ENCODE data around the gene GID4. TPM values are rescaled to one million over a fixed set of nuclear protein-coding genes. Genes with fewer than 3 reads are reported as not detected.

Gene GID4
- total RNA-seq, 1 experiment from 2014 or later, result 4.4 TPM

DNA sequence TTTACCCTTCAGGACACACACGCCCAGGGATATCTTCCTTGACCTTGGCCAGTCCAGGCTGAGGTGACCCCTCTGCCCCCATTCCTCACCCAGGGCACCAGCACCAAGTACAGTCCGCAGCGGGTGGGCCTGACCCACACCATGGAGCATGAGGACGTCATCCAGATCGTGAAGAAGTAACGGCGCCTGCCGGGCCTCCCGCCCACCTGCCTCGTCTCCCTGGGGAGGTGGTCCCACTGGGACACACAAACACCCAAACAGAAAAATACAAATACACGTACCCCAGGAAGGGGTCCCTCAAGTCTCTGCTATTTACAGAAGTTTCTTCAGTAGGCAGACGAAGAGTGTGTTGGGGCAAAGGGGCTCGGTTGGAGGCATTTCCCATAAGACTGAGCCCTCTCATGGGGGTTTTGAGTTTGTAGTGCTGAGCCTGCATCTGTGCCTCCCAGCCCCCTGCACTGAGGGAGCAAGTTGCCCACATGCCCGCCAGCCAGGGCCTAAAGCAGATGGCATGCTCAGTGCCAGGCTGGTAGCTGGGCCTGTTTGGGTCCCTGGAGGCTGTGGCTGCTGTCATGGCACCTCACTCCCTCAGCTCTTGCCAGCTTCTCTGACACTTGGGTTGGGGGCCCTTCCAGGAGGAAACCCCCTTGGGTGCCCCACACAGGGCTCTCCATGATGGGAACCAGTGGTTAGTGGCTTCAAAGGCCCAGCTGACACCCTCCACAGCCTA lies 68.0 kb downstream of the GID4 start:
- DNase-seq (ENCODE audit: low read depth in 1 of 2, low spot score in 2 of 2), result no peak
- Histone ChIP-seq H3K27ac (no peak overlapping the region), H3K9me3 (replicated peaks) (no peaks in the 10 kb centered on the region), H3K36me3 (peaks cover 28% of the 10 kb centered on the region), H3K4me3 (no peak overlapping the region), H3K27me3 (replicated peaks) (no peaks in the 10 kb centered on the region), H3K4me1 (replicated peaks) (no peaks in the 10 kb centered on the region)

DNA sequence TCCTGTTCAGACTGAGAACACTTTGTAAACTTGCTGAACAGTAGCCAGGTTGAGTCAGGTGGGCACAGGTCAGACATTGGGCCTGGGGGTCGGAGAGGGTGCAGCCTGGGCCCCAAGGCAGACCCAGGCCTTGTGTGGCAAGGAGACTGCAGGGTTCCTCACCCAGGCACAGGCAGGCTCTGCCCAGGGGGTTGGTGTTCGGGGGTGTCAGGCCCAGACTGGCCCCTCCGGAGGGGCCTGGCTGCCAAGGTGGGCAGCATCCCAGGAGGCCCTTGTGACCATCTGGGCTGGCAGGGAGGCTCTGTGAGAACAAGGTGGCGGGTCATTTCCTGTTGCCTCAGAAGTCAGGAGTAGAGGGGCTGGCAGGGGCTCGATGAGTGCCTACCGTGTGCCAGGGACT lies 68.8 kb downstream of the GID4 start:
- H3K27ac ChIP-seq, result no peak overlapping the region
- H3K9me3 ChIP-seq (replicated peaks), result no peaks in the 10 kb centered on the region
- no peak for DNase-seq (ENCODE audit: low read depth in 1 of 2, low spot score in 2 of 2)
- no peaks in the 10 kb centered on the region for H3K27me3 ChIP-seq (replicated peaks)
- H3K36me3 ChIP-seq, result peaks cover 25% of the 10 kb centered on the region
- no peaks in the 10 kb centered on the region for H3K4me1 ChIP-seq (replicated peaks)
- H3K4me3 ChIP-seq, result no peak overlapping the region

DNA sequence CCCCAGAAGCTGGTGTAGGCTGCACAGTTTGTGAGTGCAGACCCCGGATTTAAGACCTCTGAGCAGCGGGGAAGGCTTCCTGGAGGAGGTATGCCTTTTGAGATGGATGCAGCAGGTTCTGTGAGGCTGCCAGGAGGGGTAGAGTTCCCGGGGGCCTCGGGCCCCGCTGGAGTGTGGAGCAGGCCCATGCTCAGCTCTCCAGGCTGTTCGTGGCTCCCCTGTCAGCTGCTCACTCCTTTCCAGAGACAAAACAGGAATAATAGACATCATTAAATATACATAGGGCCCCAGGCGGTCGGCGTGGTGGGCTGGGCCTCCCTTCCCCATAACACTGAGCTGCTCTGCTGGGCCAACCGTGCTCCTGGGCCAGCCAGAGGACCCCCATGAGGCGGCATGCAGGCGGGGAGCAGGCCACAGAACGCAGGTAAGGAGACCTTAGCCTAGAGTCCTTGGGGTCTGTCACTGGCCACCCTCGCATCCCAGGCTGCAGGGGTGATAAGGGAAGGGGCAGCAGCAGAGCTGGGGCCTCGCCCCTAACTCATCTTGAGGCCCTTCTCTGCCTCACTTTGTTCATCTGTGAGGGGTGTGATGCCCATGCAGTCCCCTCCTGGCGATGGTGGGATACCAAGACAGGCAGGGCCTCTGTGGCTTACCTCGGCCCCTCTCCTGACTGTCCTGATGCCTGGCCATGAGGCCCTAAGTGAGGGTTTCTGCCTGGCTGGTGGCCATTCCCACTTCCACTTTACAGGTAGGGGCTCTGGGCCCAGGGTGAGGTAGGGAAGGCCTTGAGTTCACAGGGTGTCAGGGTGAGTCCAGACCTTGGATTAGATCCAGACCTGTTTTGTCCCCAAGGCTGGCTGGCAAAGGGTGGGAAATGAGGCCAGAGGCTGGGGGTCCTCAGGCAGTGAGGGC lies 69.4 kb downstream of the GID4 start, which contains the start of gene MYO15A:
Gene MYO15A (plus strand): TSS at position 356 of the 912 bp plus-strand sequence. CDS start 10,045 bp downstream, outside the sequence.
- H3K36me3 ChIP-seq, result peaks cover 20% of the 10 kb centered on the region
- no peaks in the 10 kb centered on the region for H3K9me3 ChIP-seq (replicated peaks)
- no peak within 1 kb of the TSS for H3K27ac ChIP-seq
- H3K4me1 ChIP-seq (replicated peaks), result no peaks in the 10 kb centered on the region
- no peak within 1 kb of the TSS for H3K4me3 ChIP-seq
- no peak for DNase-seq (ENCODE audit: low read depth in 1 of 2, low spot score in 2 of 2)
- H3K27me3 ChIP-seq (replicated peaks), result no peaks in the 10 kb centered on the region

DNA sequence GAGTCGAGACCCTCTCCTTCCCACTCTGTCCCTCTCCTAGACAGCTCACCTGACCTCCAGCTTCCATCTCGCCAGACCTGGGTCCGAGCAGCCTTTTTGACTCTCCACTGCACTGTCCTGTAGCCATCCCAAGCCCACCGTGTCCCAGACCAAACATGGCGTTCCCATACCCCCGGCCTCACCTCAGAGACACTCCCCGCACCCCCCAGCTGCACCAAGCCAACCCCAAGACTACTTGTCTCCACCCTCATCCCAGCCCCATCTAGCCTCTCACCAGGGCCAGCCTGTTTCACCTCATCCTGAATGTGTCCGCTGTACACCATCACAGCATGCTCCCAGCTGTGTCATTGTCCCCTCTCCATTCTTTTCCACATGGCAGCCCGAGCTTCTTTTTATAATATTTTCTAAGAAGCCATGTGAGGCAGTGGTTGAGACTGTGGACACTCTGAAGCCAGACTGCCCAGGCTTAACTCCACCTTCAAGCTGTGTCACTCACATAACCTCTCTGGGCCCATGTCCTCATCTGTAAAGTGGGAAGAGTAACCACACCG lies 70.8 kb downstream of the GID4 start:
- Histone ChIP-seq H3K4me3 (no peak overlapping the region), H3K27me3 (replicated peaks) (no peaks in the 10 kb centered on the region), H3K4me1 (replicated peaks) (no peaks in the 10 kb centered on the region), H3K36me3 (peaks cover 8% of the 10 kb centered on the region), H3K27ac (no peak overlapping the region), H3K9me3 (replicated peaks) (no peaks in the 10 kb centered on the region)
- no peak for DNase-seq (ENCODE audit: low read depth in 1 of 2, low spot score in 2 of 2)

DNA sequence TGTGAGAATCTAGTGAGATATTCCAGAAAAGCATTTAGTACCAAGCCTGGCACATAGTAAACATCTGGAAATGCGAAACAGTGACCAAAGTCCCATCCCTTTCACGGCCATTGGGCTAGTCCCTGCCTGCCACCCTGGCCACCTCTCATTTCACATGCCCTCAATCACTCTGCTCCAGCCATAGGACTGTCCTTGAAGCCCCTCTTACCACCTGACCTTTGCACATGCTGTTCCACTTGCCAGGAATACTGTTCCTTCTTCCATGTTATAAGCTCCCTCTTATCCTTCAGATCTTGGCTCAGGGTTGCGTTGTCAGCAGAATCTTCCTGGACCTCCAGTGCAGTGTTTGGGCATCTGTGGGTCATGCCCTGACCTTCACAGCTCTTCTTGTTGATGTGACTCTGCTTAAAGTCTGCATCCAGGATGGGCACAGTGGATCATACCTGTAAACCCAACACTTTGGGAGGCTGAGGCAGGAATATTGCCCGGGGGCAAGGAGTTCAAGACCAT lies 71.5 kb downstream of the GID4 start:
- H3K36me3 ChIP-seq, result 0 out of 2 replicates have a peak, but pooled peaks cover 4% of the 10 kb centered on the region
- no peaks in the 10 kb centered on the region for H3K9me3 ChIP-seq (replicated peaks)
- no peak for DNase-seq (ENCODE audit: low read depth in 1 of 2, low spot score in 2 of 2)
- H3K27me3 ChIP-seq (replicated peaks), result no peaks in the 10 kb centered on the region
- H3K27ac ChIP-seq, result no peak overlapping the region
- no peaks in the 10 kb centered on the region for H3K4me1 ChIP-seq (replicated peaks)
- no peak overlapping the region for H3K4me3 ChIP-seq

DNA sequence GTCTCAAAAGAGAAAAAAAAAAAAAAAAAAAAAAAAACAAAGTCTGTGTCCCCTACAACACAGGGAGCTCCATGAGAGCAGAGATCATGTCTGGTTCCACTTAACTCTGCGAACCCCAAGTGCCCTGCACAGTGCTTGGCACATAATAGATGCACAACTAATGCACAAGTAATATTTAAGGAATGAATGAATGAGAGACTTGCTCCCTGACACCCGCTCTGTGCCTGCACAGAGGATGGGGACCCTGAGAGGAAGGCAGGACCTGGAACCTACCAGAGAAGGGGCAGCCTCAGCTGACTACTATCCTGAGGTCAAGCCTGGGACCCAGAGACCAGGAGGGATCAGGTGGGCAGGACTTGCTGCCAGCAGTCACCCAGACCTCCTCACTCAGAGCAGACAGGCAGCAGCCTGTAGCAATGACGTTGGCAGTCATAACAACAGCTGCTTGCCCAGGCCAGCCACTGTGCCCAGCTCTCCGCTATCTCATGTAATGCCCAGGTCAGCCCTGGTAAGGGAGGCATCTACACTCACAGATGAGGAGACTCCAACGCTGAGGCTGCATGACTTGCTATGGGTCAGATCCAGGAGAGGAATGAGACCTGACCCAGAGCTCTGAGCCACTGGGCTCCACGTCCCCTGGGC lies 72.2 kb downstream of the GID4 start:
- DNase-seq (ENCODE audit: low read depth in 1 of 2, low spot score in 2 of 2), result no peak
- H3K27me3 ChIP-seq (replicated peaks), result no peaks in the 10 kb centered on the region
- no peaks in the 10 kb centered on the region for H3K9me3 ChIP-seq (replicated peaks)
- no peak overlapping the region for H3K4me3 ChIP-seq
- H3K27ac ChIP-seq, result no peak overlapping the region
- H3K4me1 ChIP-seq (replicated peaks), result no peaks in the 10 kb centered on the region
- H3K36me3 ChIP-seq, result 0 out of 2 replicates have a peak, but pooled peaks cover 4% of the 10 kb centered on the region

DNA sequence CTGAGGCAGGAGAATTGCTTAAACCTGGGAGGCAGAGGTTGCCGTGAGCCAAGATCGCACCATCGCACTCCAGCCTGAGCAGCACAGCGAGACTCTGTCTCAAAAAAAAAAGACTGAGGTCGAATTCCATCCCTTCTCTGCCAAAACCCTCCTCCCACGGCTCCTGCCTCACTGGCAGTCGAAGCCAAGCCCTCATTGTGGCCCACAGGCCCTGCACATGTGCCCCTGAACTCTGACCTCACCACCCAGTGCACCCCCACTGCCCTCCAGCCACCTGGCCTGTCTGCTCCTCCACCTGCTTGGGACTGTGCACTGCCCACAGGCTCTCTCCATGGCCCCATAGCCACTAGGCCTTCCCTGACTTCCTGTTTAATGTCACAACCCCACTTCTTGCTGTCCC lies 76.3 kb downstream of the GID4 start:
- Histone ChIP-seq H3K9me3 (replicated peaks) (peaks cover 15% of the 10 kb centered on the region), H3K27ac (no peak overlapping the region), H3K27me3 (replicated peaks) (no peaks in the 10 kb centered on the region), H3K4me3 (no peak overlapping the region), H3K36me3 (no peaks in the 10 kb centered on the region), H3K4me1 (replicated peaks) (no peaks in the 10 kb centered on the region)
- DNase-seq (ENCODE audit: low read depth in 1 of 2, low spot score in 2 of 2), result no peak

DNA sequence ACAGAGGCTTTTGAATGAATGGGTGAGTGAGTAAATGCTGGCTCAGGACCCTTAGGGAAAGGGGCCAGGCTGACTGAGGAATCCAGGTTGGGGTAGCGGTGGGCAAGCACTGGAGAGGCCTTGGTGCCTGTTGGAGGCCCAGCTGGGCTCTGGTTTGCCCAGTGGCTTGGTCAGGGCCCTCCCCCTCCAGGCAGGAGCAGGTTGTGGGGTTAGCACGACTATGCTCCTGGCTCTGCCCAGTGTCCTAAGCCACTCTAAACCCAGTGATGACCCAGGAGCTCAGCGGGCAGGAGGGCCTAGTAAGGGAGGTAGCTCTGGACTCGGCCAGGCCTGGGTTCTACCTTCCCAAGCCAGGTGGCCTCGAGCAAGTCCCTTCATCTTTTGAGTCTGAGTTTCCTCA lies 76.9 kb downstream of the GID4 start:
- no peaks in the 10 kb centered on the region for H3K36me3 ChIP-seq
- peaks cover 15% of the 10 kb centered on the region for H3K9me3 ChIP-seq (replicated peaks)
- no peaks in the 10 kb centered on the region for H3K27me3 ChIP-seq (replicated peaks)
- no peak overlapping the region for H3K4me3 ChIP-seq
- no peak for DNase-seq (ENCODE audit: low read depth in 1 of 2, low spot score in 2 of 2)
- H3K4me1 ChIP-seq (replicated peaks), result no peaks in the 10 kb centered on the region
- H3K27ac ChIP-seq, result no peak overlapping the region

DNA sequence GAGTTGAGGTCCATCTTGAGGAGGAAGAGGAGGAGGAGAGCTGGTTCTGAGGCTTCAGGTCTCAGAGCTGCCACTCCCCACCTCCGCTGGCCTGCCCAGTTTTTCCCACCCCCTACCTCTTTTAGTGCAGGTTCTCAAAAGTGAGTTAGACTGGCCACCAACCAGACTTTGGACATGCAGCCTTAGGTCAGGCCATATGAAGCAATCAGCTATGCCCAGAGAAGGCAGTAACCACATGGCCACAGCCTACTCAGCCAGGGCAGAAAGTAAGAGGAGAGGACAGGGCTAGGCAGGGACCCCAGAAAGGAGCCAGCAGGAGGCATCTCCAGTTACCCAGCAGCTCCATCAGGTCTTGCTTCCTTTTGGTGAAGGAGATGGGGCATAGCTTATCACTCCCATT lies 78.3 kb downstream of the GID4 start:
- peaks cover 15% of the 10 kb centered on the region for H3K9me3 ChIP-seq (replicated peaks)
- H3K4me3 ChIP-seq, result no peak overlapping the region
- H3K27ac ChIP-seq, result no peak overlapping the region
- no peaks in the 10 kb centered on the region for H3K4me1 ChIP-seq (replicated peaks)
- H3K27me3 ChIP-seq (replicated peaks), result no peaks in the 10 kb centered on the region
- DNase-seq (ENCODE audit: low read depth in 1 of 2, low spot score in 2 of 2), result no peak
- H3K36me3 ChIP-seq, result no peaks in the 10 kb centered on the region

Other genes starting within 250 kb of the GID4 start
- gene SREBF1, start 202.4 kb upstream of the GID4 start, total RNA-seq (2014; rRNA removed; shearing (Covaris generic)), result 17.2 and 32.7 TPM in 2 replicates
- 32.0 and 36.4 TPM in 2 replicates for gene TOM1L2, start 67.0 kb upstream of the GID4 start, total RNA-seq (2014; rRNA removed; shearing (Covaris generic))
- gene DRC3, start 66.5 kb upstream of the GID4 start, total RNA-seq (2014; rRNA removed; shearing (Covaris generic)), result 1.8 TPM in 1 of 2 replicates, not detected in the other
- gene ATPAF2, start 240 bp upstream of the GID4 start, total RNA-seq (2014; rRNA removed; shearing (Covaris generic)), result 17.8 and 44.4 TPM in 2 replicates
- 31.2 and 58.1 TPM in 2 replicates for gene DRG2, start 48.5 kb downstream of the GID4 start, total RNA-seq (2014; rRNA removed; shearing (Covaris generic))
- not detected in 2 replicates for gene MYO15A, start 69.3 kb downstream of the GID4 start, total RNA-seq (2014; rRNA removed; shearing (Covaris generic))
- 52.3 and 61.3 TPM in 2 replicates for gene ALKBH5, start 144.4 kb downstream of the GID4 start, total RNA-seq (2014; rRNA removed; shearing (Covaris generic))
- gene LLGL1, start 186.2 kb downstream of the GID4 start, total RNA-seq (2014; rRNA removed; shearing (Covaris generic)), result 15.9 and 19.3 TPM in 2 replicates
- 115 TPM in 2 replicates for gene FLII, start 219.3 kb downstream of the GID4 start, total RNA-seq (2014; rRNA removed; shearing (Covaris generic))
- 5.3 and 14.8 TPM in 2 replicates for gene MIEF2, start 221.3 kb downstream of the GID4 start, total RNA-seq (2014; rRNA removed; shearing (Covaris generic))

Measured in SJSA1 (cell line).